Fibroblast of lung (primary cell): Measurements from ENCODE around the gene CSF1R. TPM values are rescaled to one million over a fixed set of nuclear protein-coding genes. Genes with fewer than 3 reads are reported as not detected.
A peak's percentile ranks its signal among the peaks of the same experiment; 100 is the strongest.

ENCODE experiments used
- DNase-seq, 2 donors: peaks; one replicate each; pipeline versions ENCODE4 v3.0.0 to v3.0.0-alpha.2; 2010; ENCODE audit warnings: low read depth in 2 of 2
- H2AFZ ChIP-seq: 2 replicates; pipeline ENCODE4 v1.5.1; 2012; ENCODE audit warnings: low read length, control low read depth, inconsistent platforms
- H3K27ac ChIP-seq: 2 replicates; pipeline ENCODE4 v1.5.1; 2011; ENCODE audit warnings: low read length, control low read depth; ENCODE audit not compliant: insufficient read depth
- H3K27me3 ChIP-seq: 2 replicates; pipeline ENCODE4 v1.5.1; 2011; ENCODE audit warnings: mild to moderate bottlenecking, low read length; ENCODE audit not compliant: control insufficient read depth, insufficient read depth
- H3K36me3 ChIP-seq: 2 replicates; pipeline ENCODE4 v1.5.1; 2011; ENCODE audit warnings: low read length; ENCODE audit not compliant: control insufficient read depth, insufficient read depth
- H3K4me1 ChIP-seq: 2 replicates; pipeline ENCODE4 v1.5.1; 2011; ENCODE audit warnings: low read length; ENCODE audit not compliant: control insufficient read depth, insufficient read depth; ENCODE audit errors: extremely low read depth
- H3K4me2 ChIP-seq: 2 replicates; pipeline ENCODE4 v1.5.1; 2011; ENCODE audit warnings: low read length, control low read depth; ENCODE audit not compliant: insufficient read depth; ENCODE audit errors: extremely low read depth
- H3K4me3 ChIP-seq, 4 experiments: fragments of 200-600 bp in 1 of 4; sonication (generic) in 1 of 4; replicated peaks in 1 of 4; 2 replicates each; pipeline ENCODE4 v1.5.1; 2011 to 2016; ENCODE audit warnings: low read length in 4 of 4, low read depth in 3 of 4, mild to moderate bottlenecking in 3 of 4, control low read depth in 2 of 4, inconsistent platforms in 1 of 4, mixed read lengths in 1 of 4; ENCODE audit not compliant: insufficient read depth in 1 of 4; ENCODE audit errors: control extremely low read depth in 1 of 4
- H3K79me2 ChIP-seq: 2 replicates; pipeline ENCODE4 v1.5.1; 2012; ENCODE audit warnings: mild to moderate bottlenecking, low read length, inconsistent platforms; ENCODE audit not compliant: control insufficient read depth, insufficient read depth
- H3K9ac ChIP-seq: 2 replicates; pipeline ENCODE4 v1.5.1; 2011; ENCODE audit warnings: mild to moderate bottlenecking, low read length, control low read depth; ENCODE audit not compliant: insufficient read depth
- H3K9me3 ChIP-seq: 2 replicates; pipeline ENCODE4 v1.5.1; 2012; ENCODE audit warnings: low read depth, low read length; ENCODE audit not compliant: control insufficient read depth, insufficient read depth
- H4K20me1 ChIP-seq: 2 replicates; pipeline ENCODE4 v1.5.1; 2011; ENCODE audit warnings: low read length; ENCODE audit not compliant: control insufficient read depth, insufficient read depth; ENCODE audit errors: extremely low read depth
- EZH2 ChIP-seq: IDR thresholded peaks from 2 replicates; pipeline ENCODE4 v1.5.1; 2012; ENCODE audit warnings: low read length, control low read depth, mild to moderate bottlenecking; ENCODE audit errors: missing control alignments
- polyA plus RNA-seq, 2 donors: library from polyadenylated mRNA; depleted of rRNA in 1 of 2; stranded (reverse) in 1 of 2; unstranded in 1 of 2; fragments of >200 nt; gene quantifications; 2 replicates each; pipeline ENCODE4 v1.2.1, GENCODE V29; 2011 to 2012; ENCODE audit warnings: missing spikeins in 1 of 2
- total RNA-seq: library from RNA; depleted of rRNA; stranded (reverse); fragments of >200 nt; gene quantifications from 2 replicates; pipeline ENCODE4 v1.2.1, GENCODE V29; 2014
- TF ChIP-seq, protein P1 (sequence below), 2 donors: IDR thresholded peaks in 1 of 2; conservative IDR thresholded peaks in 1 of 2; 1 replicate in 1 of 2; 2 replicates in 1 of 2; pipeline ENCODE4 v1.5.1; 2011 to 2012; ENCODE audit warnings: low read length in 2 of 2, control low read depth in 1 of 2, inconsistent platforms in 1 of 2, low read depth in 1 of 2, mild to moderate bottlenecking in 1 of 2

CSF1R gene
- total and polyA plus RNA-seq, 2 donors (not counting 1 experiment from before 2014, with no cell fraction given): 0.07 TPM; not detected in 1

DNA sequence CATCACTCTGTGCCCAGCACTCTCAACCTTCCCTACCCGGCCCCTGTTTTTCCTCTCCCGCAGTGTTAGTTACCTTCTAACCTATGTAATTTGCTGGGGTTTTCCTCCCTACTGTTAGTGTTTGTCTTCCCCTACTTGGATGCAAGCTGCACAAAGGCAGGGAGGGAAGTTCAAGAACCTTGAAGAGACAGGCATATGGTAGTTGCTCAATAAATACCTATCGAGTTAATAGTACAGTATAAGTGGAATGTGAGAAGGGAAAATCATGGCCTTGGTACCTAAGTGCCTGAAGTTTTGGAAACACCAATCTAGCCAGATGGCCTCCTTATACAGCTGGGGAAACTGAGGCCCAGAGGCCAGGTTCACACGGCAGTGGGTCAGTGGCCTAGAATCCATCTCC lies 45.1 kb upstream of the CSF1R start:
- Histone ChIP-seq H3K79me2 (peaks cover 40% of the 10 kb centered on the region), H3K4me2 (no peak overlapping the region), H3K27ac (peak overlapping the region; percentile 54), H3K4me3 (no peak overlapping the region), H3K9me3 (no peaks in the 10 kb centered on the region), H3K4me1 (peaks cover 57% of the 10 kb centered on the region), H3K27me3 (no peaks in the 10 kb centered on the region), H3K9ac (no peak overlapping the region), H3K36me3 (peaks cover 64% of the 10 kb centered on the region), H4K20me1 (no peaks in the 10 kb centered on the region), H2AFZ (no peak overlapping the region)
- DNase-seq: no peak
- no peak for TF ChIP-seq EZH2
- TF ChIP-seq, protein P1, sequence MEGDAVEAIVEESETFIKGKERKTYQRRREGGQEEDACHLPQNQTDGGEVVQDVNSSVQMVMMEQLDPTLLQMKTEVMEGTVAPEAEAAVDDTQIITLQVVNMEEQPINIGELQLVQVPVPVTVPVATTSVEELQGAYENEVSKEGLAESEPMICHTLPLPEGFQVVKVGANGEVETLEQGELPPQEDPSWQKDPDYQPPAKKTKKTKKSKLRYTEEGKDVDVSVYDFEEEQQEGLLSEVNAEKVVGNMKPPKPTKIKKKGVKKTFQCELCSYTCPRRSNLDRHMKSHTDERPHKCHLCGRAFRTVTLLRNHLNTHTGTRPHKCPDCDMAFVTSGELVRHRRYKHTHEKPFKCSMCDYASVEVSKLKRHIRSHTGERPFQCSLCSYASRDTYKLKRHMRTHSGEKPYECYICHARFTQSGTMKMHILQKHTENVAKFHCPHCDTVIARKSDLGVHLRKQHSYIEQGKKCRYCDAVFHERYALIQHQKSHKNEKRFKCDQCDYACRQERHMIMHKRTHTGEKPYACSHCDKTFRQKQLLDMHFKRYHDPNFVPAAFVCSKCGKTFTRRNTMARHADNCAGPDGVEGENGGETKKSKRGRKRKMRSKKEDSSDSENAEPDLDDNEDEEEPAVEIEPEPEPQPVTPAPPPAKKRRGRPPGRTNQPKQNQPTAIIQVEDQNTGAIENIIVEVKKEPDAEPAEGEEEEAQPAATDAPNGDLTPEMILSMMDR (conservative IDR thresholded peaks at IDR 0.05 in 1 of 2, IDR thresholded peaks at IDR 0.05 in 1 of 2; ENCODE audit: low read depth in 1 of 2, low read length in 2 of 2): no peak

DNA sequence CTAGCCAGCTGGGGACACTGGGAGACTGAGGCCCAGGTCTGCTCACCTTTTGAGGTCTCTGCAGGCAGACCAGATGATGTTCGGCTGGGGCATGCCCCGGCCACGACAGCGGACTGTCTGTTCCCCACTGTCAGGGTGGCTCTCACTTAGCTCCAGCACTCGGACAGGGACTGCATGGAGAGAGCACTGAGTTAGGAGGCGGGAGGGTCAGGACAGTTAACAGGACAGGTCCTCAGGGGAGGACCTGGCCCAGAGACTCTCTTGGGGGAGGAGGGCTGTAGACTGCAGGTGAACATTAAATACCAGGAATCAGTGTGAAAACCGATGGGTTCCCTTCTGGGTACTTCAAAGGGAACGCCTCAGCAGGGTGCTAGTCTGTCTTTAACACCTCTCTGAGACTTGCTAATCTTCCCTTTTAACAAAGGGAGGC lies 44.2 kb upstream of the CSF1R start:
- H3K36me3 ChIP-seq: peaks cover 58% of the 10 kb centered on the region
- H4K20me1 ChIP-seq: no peaks in the 10 kb centered on the region
- H3K79me2 ChIP-seq: peaks cover 31% of the 10 kb centered on the region
- no peak overlapping the region for H3K4me2 ChIP-seq
- H3K9me3 ChIP-seq: no peaks in the 10 kb centered on the region
- DNase-seq: no peak
- peak overlapping the region; percentile 36 for H3K27ac ChIP-seq
- peaks cover 48% of the 10 kb centered on the region for H3K4me1 ChIP-seq
- TF ChIP-seq EZH2: no peak
- TF ChIP-seq, protein P1 (conservative IDR thresholded peaks at IDR 0.05 in 1 of 2, IDR thresholded peaks at IDR 0.05 in 1 of 2; ENCODE audit: low read depth in 1 of 2, low read length in 2 of 2): no peak
- no peak overlapping the region for H3K9ac ChIP-seq
- no peak overlapping the region for H3K4me3 ChIP-seq
- no peaks in the 10 kb centered on the region for H3K27me3 ChIP-seq
- H2AFZ ChIP-seq: no peak overlapping the region

DNA sequence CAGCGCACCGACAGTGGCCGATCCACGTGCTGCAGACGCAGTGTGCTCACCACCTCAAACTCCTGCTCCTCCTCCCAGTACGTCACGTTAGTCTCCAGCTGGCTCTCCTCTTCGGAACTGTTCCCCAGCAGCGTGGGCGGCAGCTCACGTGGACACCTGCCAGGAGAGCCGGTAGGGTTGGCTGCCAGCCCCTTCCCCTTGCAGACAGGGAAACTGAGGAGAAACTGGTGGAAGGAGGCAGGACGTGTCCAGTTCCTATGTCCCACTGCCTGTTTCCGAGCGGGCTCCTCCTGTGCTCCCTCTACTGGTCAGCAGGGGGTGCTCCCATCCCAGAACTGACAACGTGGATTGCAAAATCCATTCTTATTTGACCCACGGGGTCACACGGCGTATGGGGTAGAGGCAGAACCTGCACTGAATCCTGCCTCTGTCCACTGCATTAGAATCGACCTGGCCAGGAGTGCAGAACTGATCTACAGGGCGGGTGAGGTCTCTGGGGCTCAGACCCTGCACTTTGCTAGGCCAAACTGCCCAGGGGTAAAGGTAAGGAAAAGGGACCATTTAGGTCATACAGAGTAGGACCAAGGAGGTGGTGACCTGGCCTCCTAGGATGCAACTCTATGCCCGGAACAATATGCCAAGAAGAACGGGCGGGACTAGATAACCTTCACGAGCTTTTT lies 43.6 kb upstream of the CSF1R start:
- Histone ChIP-seq H3K27me3 (no peaks in the 10 kb centered on the region), H3K27ac (peak overlapping the region; percentile 46)

More for the DNA sequence above, 43.6 kb upstream of the CSF1R start:
- TF ChIP-seq, protein P1 (conservative IDR thresholded peaks at IDR 0.05 in 1 of 2, IDR thresholded peaks at IDR 0.05 in 1 of 2; ENCODE audit: low read depth in 1 of 2, low read length in 2 of 2): peak; percentile 95 to 97
- no peak for TF ChIP-seq EZH2
- Histone ChIP-seq H2AFZ (no peak overlapping the region), H3K36me3 (peaks cover 59% of the 10 kb centered on the region), H3K4me3 (no peak overlapping the region), H4K20me1 (no peaks in the 10 kb centered on the region), H3K4me1 (peaks cover 43% of the 10 kb centered on the region), H3K9ac (no peak overlapping the region), H3K79me2 (peaks cover 26% of the 10 kb centered on the region), H3K9me3 (no peaks in the 10 kb centered on the region), H3K4me2 (no peak overlapping the region)
- peak; percentile 52 to 84 for DNase-seq
